Activated gamma-delta T cell treated with Interleukin-2 at 50 U/mL for 16 hours (primary cell): ENCODE data around the gene ZBTB7C.
"Not testable (repeated sequence)": the region's sequence is repeated elsewhere in the genome, so short reads cannot be mapped to it uniquely, and the experiment has no call there.

Experiments
- DNase-seq: peaks from one replicate; pipeline ENCODE4 v3.0.0-alpha.2; 2020

Gene ZBTB7C

GRCh38 chr18:48293954-48294898, 115.0 kb downstream of the ZBTB7C start:
- no peak for DNase-seq

GRCh38 chr18:48292782-48293424, 116.3 kb downstream of the ZBTB7C start:
- DNase-seq = no peak

- DNase-seq = no peak
Measured at GRCh38 chr18:48292229-48292628, 117.0 kb downstream of the ZBTB7C start.

GRCh38 chr18:48290162-48290926, 118.8 kb downstream of the ZBTB7C start:
- no peak for DNase-seq

GRCh38 chr18:48284743-48285142, 124.4 kb downstream of the ZBTB7C start:
- no peak for DNase-seq

- not testable (repeated sequence) for DNase-seq
Measured at GRCh38 chr18:48284011-48284410, 125.2 kb downstream of the ZBTB7C start.

GRCh38 chr18:48281460-48281859, 127.7 kb downstream of the ZBTB7C start:
- not testable (repeated sequence) for DNase-seq

GRCh38 chr18:48279312-48279711, 129.9 kb downstream of the ZBTB7C start:
- no peak for DNase-seq

GRCh38 chr18:48278081-48278480, 131.1 kb downstream of the ZBTB7C start:
- no peak for DNase-seq

GRCh38 chr18:48274301-48274700, 134.9 kb downstream of the ZBTB7C start:
- DNase-seq = no peak

GRCh38 chr18:48270929-48271328, 138.3 kb downstream of the ZBTB7C start:
- no peak for DNase-seq

- DNase-seq = no peak
Measured at GRCh38 chr18:48265328-48265727, 143.9 kb downstream of the ZBTB7C start.

GRCh38 chr18:48263914-48264902, 145.0 kb downstream of the ZBTB7C start:
- DNase-seq = no peak

- no peak for DNase-seq
Measured at GRCh38 chr18:48263192-48263853, 145.9 kb downstream of the ZBTB7C start.

- no peak for DNase-seq
Measured at GRCh38 chr18:48260237-48260636, 148.9 kb downstream of the ZBTB7C start.

GRCh38 chr18:48256848-48257247, 152.3 kb downstream of the ZBTB7C start:
- no peak for DNase-seq

- DNase-seq = no peak
Measured at GRCh38 chr18:48254077-48254602, 155.0 kb downstream of the ZBTB7C start.

- no peak for DNase-seq
Measured at GRCh38 chr18:48252525-48252924, 156.7 kb downstream of the ZBTB7C start.

GRCh38 chr18:48250918-48251317, 158.3 kb downstream of the ZBTB7C start:
- DNase-seq = no peak

- DNase-seq = no peak
Measured at GRCh38 chr18:48250362-48250907, 158.7 kb downstream of the ZBTB7C start.

- DNase-seq = no peak
Measured at GRCh38 chr18:48249854-48250253, 159.3 kb downstream of the ZBTB7C start.
